Fibroblast of upper back skin (primary cell): ENCODE results near the gene SDK2.

Source experiments
- DNase-seq: peaks from one replicate; pipeline ENCODE4 v3.0.0-alpha.2; 2013

The SDK2 gene

GRCh38 chr17:73650617-73651200, 6.5 kb upstream of the SDK2 start:
- DNase-seq = no peak

DNA sequence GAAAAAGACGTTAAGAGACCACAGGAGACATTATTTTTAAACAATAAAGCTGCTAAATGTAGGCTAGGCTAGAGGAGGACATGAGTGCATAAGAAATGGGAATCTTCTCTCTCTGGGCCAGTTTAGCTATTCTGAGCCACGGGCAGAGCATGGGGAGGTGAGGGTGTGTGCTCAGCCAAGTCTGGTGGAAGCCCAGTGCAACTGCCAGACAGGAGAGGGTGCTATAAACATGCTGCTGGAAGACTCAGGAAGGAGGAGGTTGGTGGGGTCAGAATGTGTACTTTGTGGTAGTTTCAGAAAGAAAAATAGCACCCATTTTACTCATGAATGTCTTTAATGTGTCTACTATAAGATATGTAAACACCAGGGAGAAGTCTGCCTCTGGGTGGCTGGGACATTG, 5.9 kb upstream of the SDK2 start:
- no peak for DNase-seq

- no peak for DNase-seq
Measured at GRCh38 chr17:73648974-73649373, 4.7 kb upstream of the SDK2 start.

DNA sequence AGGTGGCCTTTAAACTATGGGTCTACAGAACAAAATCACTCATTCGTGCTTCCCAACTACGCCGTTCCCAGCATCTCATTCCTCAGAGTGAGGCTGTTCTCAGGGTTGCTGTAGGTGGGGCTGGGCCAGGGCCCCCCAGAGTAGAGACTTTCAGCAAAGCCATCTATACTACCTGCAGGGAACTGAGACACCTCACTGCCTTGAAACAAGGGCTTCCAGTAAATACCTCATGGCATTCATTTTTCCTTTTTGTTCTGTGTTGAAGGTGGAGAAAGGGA, 4.2 kb upstream of the SDK2 start:
- DNase-seq = no peak

- DNase-seq = no peak
Measured at GRCh38 chr17:73647772-73648542, 3.7 kb upstream of the SDK2 start.

GRCh38 chr17:73647301-73647695, 3.1 kb upstream of the SDK2 start:
- no peak for DNase-seq

DNA sequence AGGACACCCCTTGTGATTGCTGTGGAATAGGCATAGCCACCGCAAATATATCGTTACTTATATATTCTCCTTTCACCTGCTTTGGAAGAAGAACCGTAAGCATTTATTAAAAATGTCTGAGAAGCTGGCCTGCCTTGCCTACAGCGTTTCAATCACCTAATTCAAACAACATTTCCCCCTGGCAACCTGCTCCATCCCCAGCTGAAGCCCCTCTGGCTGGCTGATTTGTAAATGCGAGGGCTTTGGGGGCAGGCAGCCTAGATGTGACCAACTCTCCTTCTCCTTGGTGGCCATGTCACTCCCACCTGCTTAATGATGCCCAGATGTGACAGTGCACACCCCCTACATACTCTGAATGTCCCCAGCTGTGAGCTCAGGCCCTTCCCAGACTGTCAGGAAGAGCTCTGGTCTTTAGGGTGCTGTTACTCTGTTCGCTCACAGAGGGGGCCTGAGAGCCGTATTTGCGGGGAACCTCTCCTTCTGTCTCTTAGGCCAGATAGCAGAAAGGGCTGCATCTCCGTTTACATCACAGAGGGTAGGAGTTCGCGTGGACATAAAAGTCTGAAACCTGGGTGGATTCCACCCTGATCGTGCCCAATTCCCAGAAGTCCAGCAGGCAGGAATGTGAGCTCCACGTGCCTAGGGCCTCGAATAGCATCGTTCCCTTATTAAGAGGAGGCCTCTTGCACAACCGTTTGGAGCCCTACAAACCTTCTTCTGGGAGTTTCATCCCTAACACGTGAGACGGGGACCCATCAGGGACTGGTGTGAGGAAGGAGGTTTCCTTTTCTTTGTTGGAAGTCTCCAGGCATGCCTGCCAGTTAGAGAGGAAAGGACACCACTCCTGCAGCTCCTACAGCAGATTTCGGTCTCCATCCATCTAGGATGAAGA, 2.4 kb upstream of the SDK2 start:
- peak; percentile 22 for DNase-seq

DNA sequence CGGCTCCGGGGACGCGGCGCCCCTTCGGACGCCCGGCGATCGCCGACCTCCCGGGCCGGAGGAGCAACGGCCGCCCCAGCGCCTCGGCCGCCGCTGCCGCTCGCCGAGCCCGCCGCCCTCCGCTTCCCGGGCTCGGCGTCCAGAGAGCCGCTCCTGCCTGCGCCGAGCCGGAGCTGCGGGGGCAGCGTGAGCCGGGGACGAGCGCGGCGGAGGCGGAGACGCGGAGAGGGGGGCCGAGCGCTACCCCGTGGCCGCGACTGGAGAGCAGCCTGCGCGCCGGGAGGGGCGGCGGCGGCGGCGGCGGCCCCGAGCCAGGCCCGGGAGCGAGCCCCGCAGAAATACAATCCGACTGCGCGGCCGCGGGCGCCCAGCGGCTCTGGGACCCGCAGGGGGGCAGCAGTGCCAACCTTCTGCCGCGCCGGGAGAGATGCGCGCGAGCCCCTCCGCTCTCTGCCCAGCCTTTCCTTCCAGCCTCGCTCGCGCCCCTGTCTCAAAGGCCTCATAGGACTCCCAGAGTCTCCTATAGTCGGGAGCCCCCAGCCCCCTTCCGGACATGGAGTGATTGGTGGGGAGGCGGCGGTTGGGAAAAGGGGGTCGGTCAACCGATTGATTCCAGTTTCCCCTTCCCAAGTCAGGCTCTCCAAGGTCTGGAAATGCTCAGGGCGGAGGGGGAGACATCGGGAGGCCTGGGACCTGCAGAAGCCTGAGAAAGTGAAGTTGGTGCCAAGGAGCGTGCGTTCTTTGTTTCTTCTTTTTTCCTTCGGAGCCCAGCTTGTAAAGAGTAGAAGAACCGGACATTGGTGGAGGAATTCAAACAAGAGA, 1.0 kb upstream of the SDK2 start:
- peak; percentile 35 for DNase-seq

GRCh38 chr17:73643852-73644144, 447 bp downstream of the SDK2 start:
- DNase-seq = no peak

DNA sequence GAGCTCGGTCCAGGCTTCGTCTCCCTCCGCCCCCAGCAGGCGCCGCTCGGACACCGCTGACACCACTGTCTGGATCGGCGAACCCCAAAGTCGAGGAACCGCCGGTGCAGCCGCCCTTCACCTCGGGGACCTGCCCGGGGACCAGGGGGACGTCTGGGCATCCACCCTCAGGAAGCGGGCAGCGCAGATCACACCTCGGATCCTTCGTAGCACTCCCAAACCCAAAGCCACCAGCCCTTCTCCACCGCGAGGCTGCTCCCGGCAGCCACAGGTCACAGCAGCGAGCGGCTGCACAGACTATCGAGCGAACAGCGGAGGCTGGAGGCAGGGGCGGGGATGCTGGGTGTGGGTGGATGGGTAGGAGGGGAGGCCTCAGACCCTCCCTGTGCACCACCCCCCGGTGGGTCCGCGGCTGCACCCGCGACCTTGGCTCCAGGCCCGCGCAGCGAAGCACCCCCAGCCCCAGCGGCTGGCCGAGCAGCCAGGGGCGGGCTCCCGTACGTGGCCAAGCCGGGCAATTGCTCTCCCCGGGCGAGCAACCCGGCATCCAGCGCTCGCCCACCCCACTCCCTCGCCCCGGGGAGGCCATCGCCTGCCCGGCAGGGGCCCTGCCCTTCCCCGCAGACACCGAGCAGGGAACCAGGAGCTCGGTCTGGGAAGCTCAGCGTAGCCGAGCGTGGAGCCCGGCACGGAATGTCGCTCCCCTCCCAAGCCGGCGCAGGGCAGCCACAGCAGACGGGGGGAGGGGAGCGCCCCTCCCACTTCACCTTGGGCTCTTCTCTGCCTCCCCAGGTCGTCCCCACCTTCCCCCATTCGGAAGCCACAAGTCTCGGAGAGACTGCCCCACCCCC, 1.0 kb downstream of the SDK2 start:
- DNase-seq = no peak

GRCh38 chr17:73642659-73643000, 1.6 kb downstream of the SDK2 start:
- DNase-seq = no peak

DNA sequence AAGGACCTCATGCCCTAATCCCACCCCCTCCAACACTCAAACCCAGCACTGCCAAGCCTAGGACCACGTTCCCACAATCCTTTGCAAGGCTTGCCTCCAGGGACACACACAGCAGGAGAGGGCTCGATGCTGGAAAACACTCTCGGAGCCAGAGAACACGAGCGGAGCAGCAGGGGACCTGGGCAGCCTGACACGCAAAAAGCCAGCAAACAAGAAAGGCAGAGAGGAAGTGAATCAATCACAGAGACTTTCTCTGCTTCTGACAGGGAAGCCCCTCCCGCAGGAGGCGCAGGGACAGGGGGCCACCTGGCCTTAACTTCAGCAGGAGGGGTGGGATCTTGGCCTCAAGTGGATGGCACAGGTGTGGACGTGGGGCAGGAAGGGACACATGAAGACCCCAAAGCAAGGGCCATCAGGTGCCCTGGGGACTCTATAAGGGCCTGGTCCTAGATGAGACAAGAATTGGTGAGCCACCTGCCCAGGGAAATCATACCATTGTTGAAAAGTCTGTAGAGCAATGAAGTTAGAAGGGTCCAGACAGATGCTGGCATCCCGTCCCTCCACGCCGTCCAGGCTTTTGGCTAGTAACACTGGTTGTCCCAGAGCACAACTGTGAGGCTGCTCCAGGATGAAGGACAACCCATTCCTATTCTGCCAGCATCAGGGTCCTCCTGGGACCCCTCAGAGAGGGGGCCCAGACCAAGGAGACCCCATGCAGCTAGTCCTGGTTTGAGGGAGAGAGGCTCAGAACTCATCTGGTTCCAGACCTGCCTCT, 2.2 kb downstream of the SDK2 start:
- DNase-seq = no peak

- DNase-seq = no peak
Measured at GRCh38 chr17:73640691-73641090, 3.6 kb downstream of the SDK2 start.

DNA sequence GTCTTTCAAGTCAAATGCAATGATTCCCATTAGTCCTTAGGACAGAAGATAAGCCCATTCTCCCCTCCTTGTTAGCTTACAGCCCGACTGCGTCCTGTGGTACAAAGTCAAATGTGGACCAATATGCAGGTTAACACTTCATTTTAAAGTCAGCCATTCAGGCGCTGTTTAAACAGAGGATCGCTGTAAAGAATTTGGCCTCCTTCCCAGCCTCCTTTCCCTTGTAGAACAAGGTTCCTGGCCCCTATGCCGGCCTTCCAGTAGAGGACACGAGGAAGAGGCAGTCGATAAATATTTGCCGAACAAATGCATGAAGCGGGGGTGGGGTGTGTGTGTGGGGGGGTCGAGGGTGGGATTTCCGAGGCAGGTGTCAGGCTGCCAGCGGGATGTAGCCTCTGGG, 4.3 kb downstream of the SDK2 start:
- no peak for DNase-seq

GRCh38 chr17:73639322-73639721, 4.9 kb downstream of the SDK2 start:
- no peak for DNase-seq

DNA sequence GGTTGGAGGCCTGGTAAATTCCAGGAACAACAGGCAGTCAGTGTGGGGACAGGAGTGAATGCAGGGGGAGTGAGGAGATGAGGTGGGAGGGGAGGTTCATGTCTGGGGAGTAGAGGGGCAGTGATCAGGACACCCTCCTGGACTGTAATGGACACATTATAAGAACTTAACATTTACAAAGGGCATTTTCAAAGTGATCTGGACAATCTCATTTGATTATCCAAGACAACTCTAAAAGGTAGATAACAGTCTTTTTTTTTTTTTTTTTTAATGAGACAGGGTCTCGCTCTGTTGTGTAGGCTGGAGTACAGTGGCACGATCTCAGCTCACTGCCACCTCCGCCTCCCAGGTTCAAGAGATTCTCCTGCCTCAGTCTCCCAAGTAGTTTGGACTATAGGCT, 5.7 kb downstream of the SDK2 start:
- DNase-seq = no peak

DNA sequence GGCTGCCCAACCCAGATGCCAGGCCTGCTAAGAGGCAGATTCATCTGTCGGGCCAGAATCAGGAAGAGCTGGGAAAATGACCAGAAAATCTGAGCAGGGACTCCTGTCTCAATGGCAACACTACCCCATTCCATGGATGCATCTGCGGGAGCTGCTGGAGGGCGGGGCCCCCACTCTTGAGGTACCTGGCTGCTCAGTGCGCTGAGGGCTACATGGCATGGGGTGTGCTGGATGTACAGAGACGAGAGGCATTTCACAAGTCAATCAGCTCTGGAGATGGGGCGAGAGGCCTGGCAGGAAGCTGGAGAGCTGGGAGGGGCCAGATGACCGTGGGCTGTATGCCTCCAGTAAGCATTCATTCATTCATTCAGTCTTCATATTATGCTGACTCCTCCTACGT, 6.4 kb downstream of the SDK2 start:
- DNase-seq = no peak

GRCh38 chr17:73635101-73635817, 9.0 kb downstream of the SDK2 start:
- DNase-seq = no peak

- no peak for DNase-seq
Measured at GRCh38 chr17:73634629-73635028, 9.6 kb downstream of the SDK2 start.

GRCh38 chr17:73633736-73634135, 10.5 kb downstream of the SDK2 start:
- no peak for DNase-seq

GRCh38 chr17:73632513-73632912, 11.7 kb downstream of the SDK2 start:
- no peak for DNase-seq
